Measurements from ENCODE around the gene SPINK7. TPM values are rescaled to one million over a fixed set of nuclear protein-coding genes. Genes with fewer than 3 reads are reported as not detected.
A peak's percentile ranks its signal among the peaks of the same experiment; 100 is the strongest.

Gene SPINK7
- total and polyA plus RNA-seq, 8 donors = 4.9 to 55.8 TPM; not detected in 6

DNA sequence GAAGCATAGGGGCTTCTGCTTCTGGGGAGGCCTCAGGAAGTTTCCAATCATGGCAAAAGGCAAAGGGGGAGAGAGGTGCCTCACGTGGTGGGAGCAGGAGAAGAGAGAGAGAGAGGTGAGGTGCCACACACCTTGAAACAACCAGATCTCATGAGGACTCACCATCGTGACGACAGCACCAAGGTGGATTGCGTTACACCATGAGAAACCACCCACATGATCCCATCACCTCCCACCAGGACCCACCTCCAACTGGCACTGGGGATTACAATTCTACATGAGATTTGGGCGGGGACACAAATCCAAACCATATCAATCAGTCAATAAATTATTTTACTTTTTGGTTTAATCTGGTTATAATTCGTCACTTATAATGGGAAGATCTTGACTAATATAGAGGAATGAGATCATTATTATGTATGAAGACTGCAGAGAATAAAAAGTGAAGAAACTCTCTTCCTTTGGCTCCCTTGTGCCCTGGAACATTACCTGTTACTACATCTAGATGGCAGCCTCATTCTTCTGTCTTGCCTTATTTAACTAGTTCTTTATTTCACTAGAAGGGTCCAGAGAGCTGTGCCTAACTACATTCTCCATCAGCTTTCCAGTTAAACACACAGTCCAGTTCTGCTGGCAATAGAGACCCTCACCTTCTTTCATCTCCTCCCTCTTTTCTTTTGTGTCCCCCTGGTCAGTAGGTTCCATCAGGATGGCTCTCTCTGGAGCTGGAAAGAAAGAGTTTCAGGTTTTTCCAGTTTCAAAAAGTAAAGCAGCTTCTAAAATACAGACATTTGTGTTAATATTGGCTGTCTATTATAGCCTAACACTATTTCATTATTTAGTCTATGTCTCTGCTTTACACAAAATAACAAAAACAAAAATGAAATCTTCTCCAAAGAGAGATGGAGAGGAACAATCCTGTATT is 21.7 kb upstream of the SPINK7 start:
- H3K9me3 ChIP-seq = no peaks in the 10 kb centered on the region
- no peaks in the 10 kb centered on the region for H3K4me1 ChIP-seq
- H3K36me3 ChIP-seq = no peaks in the 10 kb centered on the region
- no peaks in the 10 kb centered on the region for H3K27me3 ChIP-seq
- intact Hi-C loops (cut with DNase I; ENCODE audit: low total_unique reads) = no loop called here
- H3K4me3 ChIP-seq = no peak overlapping the region
- peak in 1 of 2 donors; percentile 36 for DNase-seq
- no peak overlapping the region for H3K27ac ChIP-seq
- TF ChIP-seq EP300 (IDR thresholded peaks at IDR 0.05) (no peak), POLR2AphosphoS5 (IDR thresholded peaks at IDR 0.05) (no peak), CTCF (IDR thresholded peaks at IDR 0.05) (peak in 4 of 7 experiments; percentile 24 to 42 (median 32))
- 65 to 70% (median 69%) methylated on average over 6 of the region's 6 CpGs for WGBS, 5 donors

DNA sequence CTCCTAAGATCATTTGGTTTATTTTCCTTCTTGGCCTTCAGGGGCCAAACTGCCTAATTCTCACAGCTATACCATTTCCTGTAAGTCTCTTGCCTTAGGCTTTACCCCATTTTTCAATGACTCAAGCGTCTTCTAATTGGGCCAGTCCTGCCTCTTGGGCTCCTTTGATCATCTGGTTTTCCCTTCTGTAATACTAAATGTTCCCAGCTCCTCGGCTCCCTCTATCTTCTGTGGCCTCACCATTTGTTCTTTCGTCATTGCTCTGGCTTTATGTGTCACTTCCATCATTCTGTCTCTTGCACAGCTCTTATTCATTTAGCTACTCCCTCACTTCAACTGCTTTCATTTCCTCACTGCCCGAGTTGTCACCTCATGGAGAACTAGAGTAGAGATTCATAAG is 14.5 kb upstream of the SPINK7 start:
- DNase-seq = no peak
- Histone ChIP-seq H3K36me3 (no peaks in the 10 kb centered on the region), H3K9me3 (no peaks in the 10 kb centered on the region), H3K4me1 (no peaks in the 10 kb centered on the region), H3K4me3 (no peak overlapping the region), H3K27ac (no peak overlapping the region), H3K27me3 (no peaks in the 10 kb centered on the region)
- intact Hi-C loops (cut with DNase I; ENCODE audit: low total_unique reads) = no loop called here
- no peak for TF ChIP-seq POLR2A (IDR thresholded peaks at IDR 0.05)
- TF ChIP-seq EP300 (IDR thresholded peaks at IDR 0.05) = no peak
- TF ChIP-seq CTCF (IDR thresholded peaks at IDR 0.05) = no peak
- no peak for TF ChIP-seq POLR2AphosphoS5 (IDR thresholded peaks at IDR 0.05)
- 77 to 86% (median 80%) methylated on average over 4 of the region's 4 CpGs for WGBS, 5 donors

DNA sequence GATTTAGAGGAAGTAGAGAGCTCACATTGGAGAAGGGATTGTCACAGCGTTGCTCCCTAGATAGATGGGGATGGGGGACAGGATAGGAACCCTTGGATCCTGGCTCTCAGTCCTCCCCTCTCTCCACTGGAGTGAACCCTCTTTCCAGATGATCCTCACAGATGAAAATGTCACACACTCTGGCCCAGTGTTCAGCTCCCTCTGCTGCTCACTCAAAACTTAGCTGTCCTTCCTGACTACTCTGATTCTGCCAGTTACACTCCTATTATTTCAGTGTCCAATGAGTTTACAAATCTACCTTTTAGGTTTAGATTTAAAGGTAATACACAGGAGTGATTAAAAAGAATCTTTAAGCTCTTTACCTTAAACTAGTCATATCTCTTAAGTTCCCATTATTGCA is 5.8 kb upstream of the SPINK7 start:
- intact Hi-C loops (cut with DNase I; ENCODE audit: low total_unique reads) = no loop called here
- no peak for DNase-seq
- Histone ChIP-seq H3K4me3 (no peak overlapping the region), H3K27me3 (no peaks in the 10 kb centered on the region), H3K27ac (no peak overlapping the region), H3K9me3 (peaks cover 0 to 5% (median 0%) of the 10 kb centered on the region in 4 donors), H3K4me1 (no peaks in the 10 kb centered on the region), H3K36me3 (no peaks in the 10 kb centered on the region)
- WGBS, 5 donors = 76 to 86% (median 82%) methylated on average over 1 of the region's 1 CpG
- TF ChIP-seq POLR2A (IDR thresholded peaks at IDR 0.05) (no peak), CTCF (IDR thresholded peaks at IDR 0.05) (no peak), EP300 (IDR thresholded peaks at IDR 0.05) (no peak), POLR2AphosphoS5 (IDR thresholded peaks at IDR 0.05) (no peak)

DNA sequence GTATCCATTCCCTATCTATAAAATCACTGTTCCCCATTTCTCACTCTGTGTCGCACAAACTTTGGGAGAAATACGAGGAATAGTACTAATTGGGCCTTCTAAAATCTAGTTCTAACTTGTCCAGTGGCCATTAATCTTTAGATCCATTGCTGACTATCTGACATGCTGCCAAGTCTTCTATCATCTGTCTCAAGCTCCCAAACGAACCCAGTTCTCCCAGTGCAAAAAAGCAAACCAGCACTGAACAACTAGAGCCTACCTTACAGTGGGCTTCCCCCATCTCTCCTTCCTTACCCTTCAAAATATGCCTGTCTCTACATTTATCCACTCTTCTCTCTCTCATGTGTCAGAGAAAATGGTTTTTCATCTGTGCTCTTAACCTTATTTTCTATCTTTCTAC is 3.2 kb upstream of the SPINK7 start:
- 71 to 87% (median 77%) methylated on average over 3 of the region's 3 CpGs for WGBS, 5 donors
- intact Hi-C loops (cut with DNase I; ENCODE audit: low total_unique reads) = no loop called here
- no peak overlapping the region for H3K4me3 ChIP-seq

DNA sequence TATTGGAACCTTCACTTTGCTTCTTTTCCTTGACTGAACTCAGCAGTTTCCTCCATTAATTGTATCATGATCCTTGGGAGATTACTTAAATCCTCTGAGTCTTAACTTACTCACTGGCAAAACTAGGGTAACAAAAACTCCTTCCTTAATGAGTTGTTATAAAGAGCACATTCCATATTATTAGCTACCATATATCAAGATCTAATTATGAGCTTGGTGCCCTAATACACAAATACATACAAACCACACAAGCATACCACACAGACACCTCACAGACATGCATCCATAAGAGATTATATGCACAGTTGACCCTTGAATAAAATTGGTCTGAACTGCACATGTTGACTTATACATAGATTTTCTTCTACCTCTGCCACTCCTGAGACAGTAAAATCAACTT is 2.5 kb upstream of the SPINK7 start:
- intact Hi-C loops (cut with DNase I; ENCODE audit: low total_unique reads) = no loop called here
- H3K9me3 ChIP-seq = peaks cover 0 to 5% (median 0%) of the 10 kb centered on the region in 4 donors
- no peaks in the 10 kb centered on the region for H3K27me3 ChIP-seq
- TF ChIP-seq POLR2AphosphoS5 (IDR thresholded peaks at IDR 0.05) (no peak), POLR2A (IDR thresholded peaks at IDR 0.05) (no peak), EP300 (IDR thresholded peaks at IDR 0.05) (no peak), CTCF (IDR thresholded peaks at IDR 0.05) (no peak)
- H3K36me3 ChIP-seq = no peaks in the 10 kb centered on the region
- DNase-seq = no peak
- no peak overlapping the region for H3K27ac ChIP-seq
- no peaks in the 10 kb centered on the region for H3K4me1 ChIP-seq
- H3K4me3 ChIP-seq = no peak overlapping the region

More for the DNA sequence above, 3.2 kb upstream of the SPINK7 start:
- DNase-seq = no peak
- Histone ChIP-seq H3K27ac (no peak overlapping the region), H3K36me3 (no peaks in the 10 kb centered on the region), H3K4me1 (no peaks in the 10 kb centered on the region), H3K9me3 (peaks cover 0 to 5% (median 0%) of the 10 kb centered on the region in 4 donors), H3K27me3 (no peaks in the 10 kb centered on the region)
- TF ChIP-seq POLR2AphosphoS5 (IDR thresholded peaks at IDR 0.05) = no peak
